Activated CD8-positive, alpha-beta memory T cell treated with anti-CD3 and anti-CD28 coated beads, Interleukin-2, amount 50 U/mL, for 4 hours (primary cell): ENCODE results near the gene ITCH.
A peak's percentile ranks its signal among the peaks of the same experiment; 100 is the strongest.

Source experiments
- DNase-seq: peaks from one replicate; pipeline ENCODE4 v3.0.0-alpha.2; 2020

Gene ITCH

DNA sequence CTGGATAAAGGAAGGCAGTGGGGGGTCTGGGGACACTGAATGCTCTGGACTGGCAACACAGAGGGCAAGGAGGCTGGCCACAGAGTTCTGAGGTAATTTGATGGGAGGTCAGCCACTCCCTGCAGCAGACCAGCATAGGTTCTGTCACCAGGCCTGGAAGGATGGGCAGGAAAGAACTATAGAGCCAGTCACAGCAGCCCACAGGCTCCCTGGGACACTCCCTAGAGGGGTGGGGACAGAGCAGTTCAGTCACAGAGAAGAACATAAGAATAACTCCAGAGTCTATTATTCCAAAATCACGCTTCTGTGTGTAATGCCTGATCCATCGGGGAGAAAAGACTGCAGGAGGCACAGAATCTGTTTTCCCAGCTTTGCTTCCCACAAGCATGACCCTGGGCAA, 172.8 kb downstream of the ITCH start:
- no peak for DNase-seq

GRCh38 chr20:34536798-34537394, 173.8 kb downstream of the ITCH start:
- DNase-seq: peak; percentile 39

GRCh38 chr20:34537651-34538050, 174.6 kb downstream of the ITCH start:
- DNase-seq: no peak

DNA sequence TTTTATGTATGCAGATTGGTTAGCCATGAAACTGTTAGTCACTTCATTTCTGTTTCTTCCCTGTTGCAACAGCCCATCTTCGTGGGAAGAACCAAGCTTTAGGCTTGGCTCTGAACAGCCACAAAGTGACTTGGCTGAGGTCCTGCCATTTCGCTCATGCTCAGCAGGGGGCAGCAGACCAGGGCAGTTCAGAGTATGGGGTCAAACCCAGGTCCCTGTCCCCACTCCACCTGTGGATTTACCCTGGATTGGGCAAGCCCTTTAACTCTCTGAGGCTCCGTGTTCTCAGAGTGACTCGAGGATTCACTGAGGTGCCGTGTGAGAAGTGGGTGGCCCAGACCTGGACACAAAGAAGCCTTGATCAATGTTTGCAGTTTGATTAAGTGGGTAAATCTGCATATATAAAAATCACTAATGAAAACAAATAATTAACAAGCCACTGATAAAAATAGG, 175.6 kb downstream of the ITCH start:
- DNase-seq: peak; percentile 56

GRCh38 chr20:34539756-34540155, 176.7 kb downstream of the ITCH start:
- DNase-seq: no peak

DNA sequence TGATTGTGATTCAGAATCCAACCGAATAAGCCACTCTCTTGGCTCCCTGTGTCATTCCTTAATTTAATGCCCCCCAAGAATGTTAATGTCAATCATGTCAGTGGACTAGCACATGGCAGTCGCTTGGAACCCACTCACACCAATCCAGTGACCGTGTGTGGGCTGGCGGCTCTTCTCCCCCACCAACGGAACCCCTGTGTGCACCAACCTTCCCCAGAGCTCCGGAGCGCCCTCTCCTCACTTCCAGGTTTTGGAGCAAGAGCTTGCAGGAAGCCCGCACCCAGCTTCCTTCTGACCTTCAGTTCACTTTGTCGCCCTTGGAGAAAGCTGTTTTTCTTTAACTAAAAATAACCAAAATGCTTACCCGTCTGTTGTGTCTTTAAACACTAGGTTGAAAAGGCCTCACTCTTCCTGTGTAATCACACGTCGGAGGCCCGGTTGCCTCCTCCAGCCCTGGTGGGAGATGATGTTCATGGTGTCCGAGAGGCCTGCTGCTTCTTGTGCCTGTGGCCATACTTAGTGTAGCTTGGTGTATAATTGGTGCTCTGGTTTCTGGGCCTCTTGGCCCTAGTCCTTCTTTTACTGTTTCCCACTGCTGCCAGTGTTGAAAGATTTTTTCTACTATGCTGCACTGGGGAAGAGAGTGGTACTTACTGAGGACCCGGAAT, 177.7 kb downstream of the ITCH start:
- DNase-seq: no peak

DNA sequence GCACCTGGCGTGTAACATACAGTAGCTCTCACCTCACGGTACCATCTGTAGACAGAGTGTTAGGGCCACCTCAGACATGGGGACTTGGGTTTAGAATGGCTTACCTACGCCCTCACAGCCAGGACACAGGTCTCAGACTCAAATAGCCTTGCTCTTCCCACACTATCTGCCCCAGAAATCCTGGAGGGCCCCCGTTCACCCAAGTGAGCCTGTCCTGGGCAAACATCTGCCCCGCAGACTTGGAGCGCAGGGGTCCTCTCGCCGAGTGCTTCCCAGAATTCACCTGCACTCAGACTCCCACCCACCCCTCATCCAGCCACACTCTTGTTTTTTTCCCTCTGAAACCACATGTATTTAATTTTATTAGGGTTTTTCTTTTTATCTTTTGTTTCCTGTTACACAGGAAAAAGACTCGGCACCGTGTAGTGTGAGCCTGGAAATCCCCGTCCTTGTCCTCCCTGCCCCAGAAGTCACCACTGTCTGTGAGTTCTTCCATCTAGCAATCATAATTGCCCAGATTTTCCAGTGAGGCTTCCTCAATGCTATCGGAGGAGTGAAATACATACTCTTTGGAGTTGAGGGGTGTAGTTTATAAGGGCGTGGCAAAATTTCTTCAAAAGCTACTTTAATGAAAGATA, 178.3 kb downstream of the ITCH start:
- no peak for DNase-seq

DNA sequence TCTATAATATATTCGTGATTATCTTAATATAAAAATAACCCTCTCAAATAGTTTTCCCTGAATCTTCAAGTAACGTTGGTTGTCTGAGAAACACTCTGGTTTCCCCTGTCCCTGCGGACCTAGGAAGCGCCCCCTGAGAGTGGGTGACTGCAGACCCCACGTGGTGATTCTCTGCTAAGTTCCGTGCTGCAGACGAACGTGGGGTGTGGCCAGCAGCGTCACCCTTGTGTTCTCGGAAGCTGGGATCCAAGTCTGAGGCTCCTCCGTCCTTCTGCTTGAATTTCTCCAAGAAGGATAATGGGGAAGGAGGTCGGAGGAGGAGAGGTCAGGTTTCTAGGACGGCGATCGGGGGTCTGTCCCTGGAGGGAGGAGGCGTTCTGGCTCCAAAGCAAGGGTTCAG, 178.8 kb downstream of the ITCH start:
- no peak for DNase-seq

GRCh38 chr20:34542439-34542838, 179.4 kb downstream of the ITCH start:
- no peak for DNase-seq

DNA sequence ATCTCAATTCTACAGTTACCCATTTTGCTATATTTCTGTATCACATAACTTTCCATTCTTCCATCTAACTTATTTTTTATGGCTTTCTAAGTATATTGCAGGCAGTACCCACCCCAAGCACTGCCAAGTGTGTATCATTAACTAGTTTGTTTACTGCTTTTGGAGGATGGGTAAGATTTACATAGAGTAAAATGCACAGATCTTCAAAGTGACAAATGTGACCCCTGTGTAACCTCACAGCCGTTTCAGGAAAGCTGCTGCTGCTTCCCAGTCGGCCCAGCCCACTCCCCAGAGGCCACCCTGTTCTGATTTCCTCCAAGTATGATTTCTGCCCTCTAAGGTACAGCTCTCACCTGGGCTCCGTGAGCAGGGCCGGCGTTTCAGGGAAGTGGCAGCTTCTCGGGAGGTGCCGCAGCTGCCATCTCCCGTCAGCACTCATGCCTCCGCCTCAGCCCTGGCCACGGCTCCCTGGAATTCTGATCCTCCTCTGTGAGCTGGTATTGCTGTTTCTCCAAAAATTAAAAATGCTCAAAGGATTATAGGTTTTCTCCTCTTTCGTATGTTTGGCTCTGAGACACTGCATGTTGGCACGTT, 180.5 kb downstream of the ITCH start:
- DNase-seq: no peak

GRCh38 chr20:34544109-34544796, 181.2 kb downstream of the ITCH start:
- no peak for DNase-seq

DNA sequence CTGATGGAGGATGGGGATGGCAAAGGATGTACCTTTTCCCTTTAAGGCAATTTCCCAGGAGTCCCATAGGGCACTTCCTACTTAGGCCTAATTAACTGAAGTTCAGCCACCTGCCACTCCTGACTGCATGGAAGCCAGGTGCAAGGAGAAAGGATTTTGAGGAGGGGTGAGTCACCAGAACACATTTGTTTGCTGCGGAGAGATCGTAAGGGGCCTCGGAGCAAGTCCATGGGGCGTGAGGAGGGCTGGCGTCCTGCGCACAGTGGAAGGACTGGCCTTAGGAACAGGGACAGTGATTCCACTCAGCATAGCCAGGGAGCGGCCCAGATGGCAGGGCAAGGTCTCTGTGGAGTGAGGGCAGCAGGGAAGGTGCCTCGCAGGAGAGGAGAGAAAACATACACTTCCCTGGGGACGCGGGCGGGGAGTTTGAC, 183.7 kb downstream of the ITCH start:
- no peak for DNase-seq

- no peak for DNase-seq
Measured at GRCh38 chr20:34547844-34548613, 185.0 kb downstream of the ITCH start.

GRCh38 chr20:34549291-34549928, 186.3 kb downstream of the ITCH start:
- no peak for DNase-seq

DNA sequence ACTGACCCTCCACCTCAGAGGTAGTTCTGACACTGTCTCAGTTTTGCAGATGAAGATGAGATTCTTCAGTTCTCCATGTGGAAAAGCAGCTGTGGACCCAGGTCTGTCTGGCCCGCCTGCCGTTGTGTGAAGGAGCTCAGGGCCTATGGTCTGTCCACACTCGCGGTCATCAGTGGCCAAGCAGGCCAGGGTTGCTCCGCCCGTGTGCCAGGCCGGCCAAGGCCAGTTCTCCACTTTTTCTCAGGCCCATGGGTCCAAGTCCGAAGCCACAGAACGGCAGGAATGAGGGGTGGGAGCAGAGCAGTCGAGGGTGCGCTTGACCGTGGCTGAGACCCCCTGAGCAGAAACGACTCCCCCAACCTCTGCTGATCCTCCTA, 186.8 kb downstream of the ITCH start:
- no peak for DNase-seq

- no peak for DNase-seq
Measured at GRCh38 chr20:34552569-34552968, 189.5 kb downstream of the ITCH start.

- DNase-seq: no peak
Measured at GRCh38 chr20:34553366-34553867, 190.3 kb downstream of the ITCH start.

DNA sequence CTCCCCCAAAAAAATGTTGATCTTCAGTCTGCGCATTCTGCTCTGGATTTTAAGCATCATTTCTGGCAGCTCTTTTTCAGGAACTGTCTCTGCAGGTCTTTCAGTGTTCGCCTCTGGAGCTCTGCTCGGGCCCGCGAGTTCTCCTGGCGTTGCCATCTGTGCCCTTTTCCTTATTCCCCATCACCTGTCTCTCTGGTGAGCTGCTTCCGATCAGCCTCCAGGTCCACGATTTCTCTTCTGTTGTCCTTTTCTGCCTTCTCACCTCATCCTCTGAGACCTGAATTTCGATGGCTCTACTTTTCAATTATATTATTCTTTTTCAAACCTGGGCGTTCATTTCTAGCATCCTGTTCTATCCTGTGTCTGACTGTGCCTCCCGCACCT, 194.9 kb downstream of the ITCH start:
- DNase-seq: no peak

DNA sequence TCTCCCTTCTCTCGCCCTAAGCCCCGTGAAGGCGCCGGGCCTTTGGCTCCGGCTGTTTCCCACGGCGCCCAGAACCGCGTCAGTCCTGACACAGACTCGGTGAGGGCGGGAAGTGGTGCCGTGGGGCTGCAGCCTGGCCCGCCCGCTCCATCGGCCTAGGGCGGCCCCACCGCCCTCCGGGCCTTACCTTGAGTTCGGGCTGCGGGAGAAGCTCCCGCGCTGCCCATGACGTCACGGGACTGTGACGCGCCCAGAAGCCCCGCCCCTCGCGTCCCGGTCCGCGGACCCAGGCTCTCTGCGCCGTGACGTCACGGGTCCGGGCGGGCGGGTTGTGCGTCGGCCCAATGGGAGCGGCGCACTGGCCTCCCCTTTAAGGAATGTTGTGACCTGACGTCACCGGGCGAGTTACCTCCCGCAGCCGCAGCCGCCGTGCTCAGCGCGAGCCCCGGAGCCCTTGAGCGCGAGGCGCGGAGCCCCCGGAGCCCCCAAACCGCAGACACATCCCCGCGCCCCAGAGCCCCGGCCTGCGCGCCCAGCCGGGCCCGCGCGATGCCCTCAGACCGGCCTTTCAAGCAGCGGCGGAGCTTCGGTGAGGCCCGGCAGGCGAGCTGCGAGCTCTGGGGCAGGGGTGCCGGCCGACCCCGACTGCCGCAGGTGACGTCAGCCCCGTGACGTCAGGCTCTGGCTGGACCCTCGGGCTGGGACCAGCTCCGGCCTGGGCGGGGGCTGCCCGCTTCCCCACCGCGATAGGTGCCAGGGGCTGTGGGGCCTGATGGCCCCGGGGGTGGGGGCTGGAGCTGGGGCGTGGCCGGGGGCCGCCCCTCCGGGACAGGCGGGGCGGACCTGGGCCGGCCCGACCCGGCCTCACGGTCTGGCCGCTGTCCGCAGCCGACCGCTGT, 195.5 kb downstream of the ITCH start, which contains the start of gene MAP1LC3A:
Gene MAP1LC3A, plus strand, starts transcription at position 399 of the 899 bp plus-strand sequence. Its CDS starts 151 bp downstream, at position 550.
- peak; percentile 95 for DNase-seq

DNA sequence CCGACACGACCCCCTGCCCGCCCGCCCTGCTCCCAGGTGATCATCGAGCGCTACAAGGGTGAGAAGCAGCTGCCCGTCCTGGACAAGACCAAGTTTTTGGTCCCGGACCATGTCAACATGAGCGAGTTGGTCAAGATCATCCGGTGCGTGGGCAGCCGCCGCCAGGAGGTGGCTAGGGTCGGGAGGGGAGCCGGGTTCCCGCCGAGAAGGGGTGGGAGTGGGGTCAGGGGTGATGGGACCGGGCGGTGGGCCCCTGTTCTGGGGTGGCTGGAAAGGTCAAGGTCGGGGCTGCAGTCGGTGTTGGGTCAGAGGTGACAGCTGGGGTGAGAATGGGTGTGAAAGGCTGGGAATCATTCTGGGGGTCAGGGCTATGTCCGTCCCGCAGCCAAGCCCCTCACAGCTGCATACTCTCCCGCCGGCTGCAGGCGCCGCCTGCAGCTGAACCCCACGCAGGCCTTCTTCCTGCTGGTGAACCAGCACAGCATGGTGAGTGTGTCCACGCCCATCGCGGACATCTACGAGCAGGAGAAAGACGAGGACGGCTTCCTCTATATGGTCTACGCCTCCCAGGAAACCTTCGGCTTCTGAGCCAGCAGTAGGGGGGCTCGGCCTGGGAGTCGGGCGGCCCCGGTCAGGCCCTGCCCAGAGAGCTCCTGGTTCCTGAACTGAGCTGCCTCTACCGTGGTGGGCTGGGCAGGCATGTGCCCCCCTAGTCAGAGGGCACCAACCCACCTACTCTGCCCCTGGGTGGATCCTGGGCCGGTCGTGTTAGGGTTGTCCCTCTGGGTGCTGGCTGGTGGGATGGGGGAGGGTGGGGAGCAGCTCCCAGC, 196.5 kb downstream of the ITCH start:
- peak; percentile 24 for DNase-seq
